GM19455 (cell line): ENCODE results near the gene GOLGA8M.
"Not testable (repeated sequence)": the region's sequence is repeated elsewhere in the genome, so short reads cannot be mapped to it uniquely, and the experiment has no call there.

ENCODE experiments used
- ATAC-seq: cut with Tn5 transposase; IDR thresholded peaks from one replicate; pipeline ENCODE4 v1.9.1; 2021; ENCODE audit not compliant: unreplicated experiment

The GOLGA8M gene

GRCh38 chr15:28660750-28661149 lies 51.5 kb downstream of the GOLGA8M start:
- not testable (repeated sequence) for ATAC-seq

- not testable (repeated sequence) for ATAC-seq
Measured at GRCh38 chr15:28656018-28656360, 56.2 kb downstream of the GOLGA8M start.

GRCh38 chr15:28655329-28656017 lies 56.7 kb downstream of the GOLGA8M start:
- not testable (repeated sequence) for ATAC-seq

- ATAC-seq: not testable (repeated sequence)
Measured at GRCh38 chr15:28654194-28654593, 58.0 kb downstream of the GOLGA8M start.

- not testable (repeated sequence) for ATAC-seq
Measured at GRCh38 chr15:28652538-28652937, 59.7 kb downstream of the GOLGA8M start.
